ENCODE results near the gene FOXC1. TPM values are rescaled to one million over a fixed set of nuclear protein-coding genes. Genes with fewer than 3 reads are reported as not detected.

FOXC1 gene
- total and polyA plus RNA-seq, 2 of the 13 experiments (the other 11 are each of a cell fraction or from before 2014, with no cell fraction given): 0.44 to 0.55 TPM

GRCh38 chr6:1596088-1596852 is 13.4 kb upstream of the FOXC1 start:
- Histone ChIP-seq H4K20me1 (ENCODE audit: insufficient read depth, low read length) (no peaks in the 10 kb centered on the region), H3K4me2 (ENCODE audit: low read depth, low read length) (peak overlapping the region; percentile 82), H3K4me1 (ENCODE audit: insufficient read depth, low read length) (peaks cover 49% of the 10 kb centered on the region), H3K27me3 (ENCODE audit: control insufficient read depth in 1 of 2, insufficient read depth in 2 of 2, low read length in 2 of 2) (peaks cover 11 to 83% of the 10 kb centered on the region in 2 experiments; a peak in 4 of 5 replicates), H3K79me2 (ENCODE audit: insufficient read depth, low read length) (no peaks in the 10 kb centered on the region), H3K9me3 (ENCODE audit: low read length) (no peaks in the 10 kb centered on the region), H3K9ac (ENCODE audit: insufficient read depth, low read depth, low read length) (no peak overlapping the region), H3K4me3 (replicated peaks in 1 of 3; ENCODE audit: insufficient read depth in 1 of 3, low read depth in 2 of 3, low read length in 3 of 3) (peak overlapping the region in 2 of 3 experiments; percentile 6 to 44; a peak in 2 of 6 replicates), H3K36me3 (replicated peaks in 1 of 2; ENCODE audit: control insufficient read depth in 1 of 2, insufficient read depth in 2 of 2, low read length in 2 of 2) (no peaks in the 10 kb centered on the region), H2AFZ (ENCODE audit: low read length) (no peak overlapping the region), H3K27ac (ENCODE audit: extremely low read length, insufficient read depth, low read length) (no peak overlapping the region)
- 12% methylated on average over 23 of the region's 25 CpGs for WGBS (ENCODE audit: low lambda C conversion rate)
- ChIA-PET CTCF (ENCODE audit: low intra/inter-chr PET ratio, low total read pairs) (interaction anchor here (1.0 to 2.2 kb wide), 8 partner anchors 508 to 1154 kb away, joined by 3 to 15 read pairs (median 8); partner anchors contain the start of gene MYLK4), POLR2A (no interaction called here)
- FAIRE-seq (peak; percentile 95), ATAC-seq (peak; percentile 83), DNase-seq (ENCODE audit: low spot score) (peak; percentile 50)
- in situ Hi-C loops (cut with HindIII; ENCODE audit: extremely low pct_ligation_motif_present, low pct_unique_long_range_greater_than_20kb) (loop anchor here (5.0 kb wide), 2 partner anchors 756 to 1151 kb away; no protein-coding TSS in a partner anchor), intact Hi-C loops (cut with micrococcal nuclease; ENCODE audit: unreplicated experiment) (loop anchor here (1.0 to 10.0 kb wide), 7 partner anchors 509 to 1459 kb away; no protein-coding TSS in a partner anchor)
- no TSS peak for BruUV-seq (replicated peaks)
- TF ChIP-seq MED1 (CRISPR knock-in tag; IDR thresholded peaks at IDR 0.05) (0 out of 2 replicates have a peak, but pooled peaks have one; percentile 20), HMGXB4 (CRISPR knock-in tag; IDR thresholded peaks at IDR 0.05; ENCODE audit: borderline replicate concordance in 1 of 2, low read depth in 1 of 2) (0 out of 4 replicates have a peak, but pooled peaks of 1 of the 2 experiments have one; percentile 43), ZFY (CRISPR knock-in tag; IDR thresholded peaks at IDR 0.05) (peak; percentile 21; the same call in 1 of the 2 replicates), ZNF136 (CRISPR knock-in tag; IDR thresholded peaks at IDR 0.05; ENCODE audit: low read depth) (no peak), SOX5 (CRISPR knock-in tag; IDR thresholded peaks at IDR 0.05; ENCODE audit: borderline replicate concordance) (0 out of 2 replicates have a peak, but pooled peaks have one; percentile 8), ZBTB25 (CRISPR knock-in tag; IDR thresholded peaks at IDR 0.05) (peak; percentile 57; the same call in 1 of the 2 replicates), ZNF263 (CRISPR knock-in tag; IDR thresholded peaks at IDR 0.05) (0 out of 2 replicates have a peak, but pooled peaks have one; percentile 17), ZNF891 (CRISPR knock-in tag; IDR thresholded peaks at IDR 0.05) (peak; percentile 53; the same call in 1 of the 2 replicates), TSC22D2 (CRISPR knock-in tag; IDR thresholded peaks at IDR 0.05; ENCODE audit: borderline replicate concordance) (0 out of 2 replicates have a peak, but pooled peaks have one; percentile 51), ZBTB7A (CRISPR knock-in tag; IDR thresholded peaks at IDR 0.05) (peak; percentile 44; the same call in 1 of the 2 replicates), SRSF4 (IDR thresholded peaks at IDR 0.05; ENCODE audit: low read depth, low read length, poor library complexity, severe bottlenecking) (no peak), ZNF800 (CRISPR knock-in tag; IDR thresholded peaks at IDR 0.05) (peak; percentile 64; the same call in 1 of the 2 replicates), KLF9 (CRISPR knock-in tag; IDR thresholded peaks at IDR 0.05; ENCODE audit: low read depth) (no peak), SPEN (CRISPR knock-in tag; IDR thresholded peaks at IDR 0.05; ENCODE audit: low read depth) (no peak), KDM5B (CRISPR knock-in tag; IDR thresholded peaks at IDR 0.05; ENCODE audit: borderline replicate concordance) (peak; percentile 32; the same call in 1 of the 2 replicates)
- TF ChIP-seq, protein P1, sequence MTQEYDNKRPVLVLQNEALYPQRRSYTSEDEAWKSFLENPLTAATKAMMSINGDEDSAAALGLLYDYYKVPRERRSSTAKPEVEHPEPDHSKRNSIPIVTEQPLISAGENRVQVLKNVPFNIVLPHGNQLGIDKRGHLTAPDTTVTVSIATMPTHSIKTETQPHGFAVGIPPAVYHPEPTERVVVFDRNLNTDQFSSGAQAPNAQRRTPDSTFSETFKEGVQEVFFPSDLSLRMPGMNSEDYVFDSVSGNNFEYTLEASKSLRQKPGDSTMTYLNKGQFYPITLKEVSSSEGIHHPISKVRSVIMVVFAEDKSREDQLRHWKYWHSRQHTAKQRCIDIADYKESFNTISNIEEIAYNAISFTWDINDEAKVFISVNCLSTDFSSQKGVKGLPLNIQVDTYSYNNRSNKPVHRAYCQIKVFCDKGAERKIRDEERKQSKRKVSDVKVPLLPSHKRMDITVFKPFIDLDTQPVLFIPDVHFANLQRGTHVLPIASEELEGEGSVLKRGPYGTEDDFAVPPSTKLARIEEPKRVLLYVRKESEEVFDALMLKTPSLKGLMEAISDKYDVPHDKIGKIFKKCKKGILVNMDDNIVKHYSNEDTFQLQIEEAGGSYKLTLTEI (CRISPR knock-in tag; conservative IDR thresholded peaks at IDR 0.05): no peak

Measured in HepG2 (cell line).